DND-41 (cell line): ENCODE measurements around the gene PTH2R.
"Not testable (repeated sequence)": the region's sequence is repeated elsewhere in the genome, so short reads cannot be mapped to it uniquely, and the experiment has no call there.

Experiments used
- ATAC-seq: fragments of 200-7000 bp; cut with Tn5 transposase; 3 replicates; pipeline ENCODE4 v1.9.1; 2021; ENCODE audit warnings: low read depth; ENCODE audit not compliant: insufficient read depth
- DNase-seq: peaks from one replicate; pipeline ENCODE4 v3.0.0-alpha.2; 2020
- H2AFZ ChIP-seq: 2 replicates; pipeline ENCODE4 v1.6.0; 2012; ENCODE audit warnings: low read depth, low read length
- H3K27ac ChIP-seq: 2 replicates; pipeline ENCODE4 v1.5.1; 2012; ENCODE audit warnings: low read length, inconsistent platforms
- H3K27me3 ChIP-seq: fragments of 200-600 bp; sonication (generic); 2 replicates; pipeline ENCODE4 v1.6.0; 2012; ENCODE audit warnings: low read length, mild to moderate bottlenecking, inconsistent platforms; ENCODE audit not compliant: insufficient read depth, poor library complexity
- H3K36me3 ChIP-seq: 2 replicates; pipeline ENCODE4 v1.5.1; 2012; ENCODE audit warnings: low read length, inconsistent platforms; ENCODE audit not compliant: insufficient read depth
- H3K4me1 ChIP-seq: 2 replicates; pipeline ENCODE4 v1.5.1; 2012; ENCODE audit warnings: mild to moderate bottlenecking, low read length; ENCODE audit not compliant: insufficient read depth
- H3K4me2 ChIP-seq: 2 replicates; pipeline ENCODE4 v1.6.0; 2012; ENCODE audit warnings: mild to moderate bottlenecking, moderate library complexity, low read length, inconsistent platforms; ENCODE audit not compliant: insufficient read depth
- H3K4me3 ChIP-seq, 2 experiments: fragments of 200-600 bp in 1 of 2; shearing (Covaris generic) in 1 of 2; 2 replicates each; pipeline ENCODE4 v1.5.1; 2012 to 2016; ENCODE audit warnings: inconsistent platforms in 2 of 2, low read length in 2 of 2, mild to moderate bottlenecking in 2 of 2, low read depth in 1 of 2, moderate library complexity in 1 of 2
- H3K79me2 ChIP-seq: 2 replicates; pipeline ENCODE4 v1.6.0; 2012; ENCODE audit warnings: low read length, inconsistent platforms; ENCODE audit not compliant: insufficient read depth
- H3K9ac ChIP-seq: 2 replicates; pipeline ENCODE4 v1.6.0; 2012; ENCODE audit warnings: low read depth, mild to moderate bottlenecking, inconsistent platforms, low read length, moderate library complexity
- H3K9me3 ChIP-seq: 2 replicates; pipeline ENCODE4 v1.5.1; 2012; ENCODE audit warnings: low read length, moderate library complexity, mild to moderate bottlenecking, inconsistent platforms; ENCODE audit not compliant: insufficient read depth, severe bottlenecking
- H4K20me1 ChIP-seq: 2 replicates; pipeline ENCODE4 v1.6.0; 2012; ENCODE audit warnings: low read length; ENCODE audit not compliant: insufficient read depth
- CTCF ChIP-seq: IDR thresholded peaks from 2 replicates; pipeline ENCODE4 v1.5.1; 2012; ENCODE audit warnings: borderline replicate concordance, low read length, moderate library complexity, mild to moderate bottlenecking; ENCODE audit not compliant: poor library complexity, severe bottlenecking; ENCODE audit errors: extremely low read depth
- EZH2 ChIP-seq: IDR thresholded peaks from 3 replicates; pipeline ENCODE4 v1.6.1; 2012; ENCODE audit warnings: borderline replicate concordance, low read depth, mild to moderate bottlenecking, moderate library complexity, low read length, inconsistent platforms; ENCODE audit not compliant: severe bottlenecking

PTH2R gene

GRCh38 chr2:208375491-208376068 is 31.0 kb upstream of the PTH2R start:
- Histone ChIP-seq H3K36me3 (no peaks in the 10 kb centered on the region), H3K9ac (no peak overlapping the region), H3K79me2 (no peaks in the 10 kb centered on the region), H3K4me3 (no peak overlapping the region), H3K4me1 (no peaks in the 10 kb centered on the region), H3K4me2 (no peak overlapping the region), H3K27ac (no peak overlapping the region), H3K27me3 (peaks cover 7% of the 10 kb centered on the region), H3K9me3 (no peaks in the 10 kb centered on the region), H2AFZ (no peak overlapping the region), H4K20me1 (no peaks in the 10 kb centered on the region)
- no peak for TF ChIP-seq CTCF
- TF ChIP-seq EZH2: no peak
- ATAC-seq: no peak
- DNase-seq: no peak

GRCh38 chr2:208377344-208377860 is 29.2 kb upstream of the PTH2R start:
- H4K20me1 ChIP-seq, H3K4me3 ChIP-seq, H3K36me3 ChIP-seq, H3K79me2 ChIP-seq, ATAC-seq, H3K27ac ChIP-seq, H2AFZ ChIP-seq, H3K4me2 ChIP-seq, DNase-seq, H3K4me1 ChIP-seq, H3K9me3 ChIP-seq, H3K27me3 ChIP-seq, H3K9ac ChIP-seq: not testable (repeated sequence)

- H3K9ac ChIP-seq: no peak overlapping the region
- no peak for DNase-seq
- H3K79me2 ChIP-seq: no peaks in the 10 kb centered on the region
- no peak overlapping the region for H2AFZ ChIP-seq
- H3K4me2 ChIP-seq: no peak overlapping the region
- TF ChIP-seq EZH2: no peak
- TF ChIP-seq CTCF: no peak
- H3K36me3 ChIP-seq: no peaks in the 10 kb centered on the region
- peaks cover 11% of the 10 kb centered on the region for H3K27me3 ChIP-seq
- no peaks in the 10 kb centered on the region for H3K9me3 ChIP-seq
- no peak overlapping the region for H3K27ac ChIP-seq
- ATAC-seq: no peak
- H4K20me1 ChIP-seq: no peaks in the 10 kb centered on the region
- no peak overlapping the region for H3K4me3 ChIP-seq
- no peaks in the 10 kb centered on the region for H3K4me1 ChIP-seq
These were observed 27.4 kb upstream of the PTH2R start for GRCh38 chr2:208379192-208379591.

GRCh38 chr2:208384637-208385036 is 22.0 kb upstream of the PTH2R start:
- no peak overlapping the region for H3K27ac ChIP-seq
- no peaks in the 10 kb centered on the region for H3K79me2 ChIP-seq
- H3K9ac ChIP-seq: no peak overlapping the region
- H3K9me3 ChIP-seq: no peaks in the 10 kb centered on the region
- H3K27me3 ChIP-seq: peaks cover 5% of the 10 kb centered on the region
- TF ChIP-seq EZH2: no peak
- TF ChIP-seq CTCF: no peak
- H3K36me3 ChIP-seq: no peaks in the 10 kb centered on the region
- DNase-seq (no peak), ATAC-seq (no peak)
- H3K4me3 ChIP-seq: no peak overlapping the region
- no peaks in the 10 kb centered on the region for H3K4me1 ChIP-seq
- no peak overlapping the region for H3K4me2 ChIP-seq
- no peaks in the 10 kb centered on the region for H4K20me1 ChIP-seq
- no peak overlapping the region for H2AFZ ChIP-seq
